ENCODE data around the gene MDK. TPM values are rescaled to one million over a fixed set of nuclear protein-coding genes. Genes with fewer than 3 reads are reported as not detected.

Gene MDK
- total RNA-seq, 4 donors from 2014 or later = 5.0 to 25.0 (median 14.1) TPM

GRCh38 chr11:46383974-46384701 is 2.7 kb downstream of the MDK start:
- Histone ChIP-seq H3K36me3 (no peaks in the 10 kb centered on the region), H3K4me1 (peaks cover 0 to 42% (median 11%) of the 10 kb centered on the region in 3 donors), H3K9me3 (no peaks in the 10 kb centered on the region), H3K4me3 (no peak overlapping the region), H3K27me3 (peaks cover 87% of the 10 kb centered on the region), H3K27ac (no peak overlapping the region)
- TF ChIP-seq CTCF (IDR thresholded peaks at IDR 0.05) (no peak), POLR2AphosphoS5 (IDR thresholded peaks at IDR 0.05) (no peak), EP300 (IDR thresholded peaks at IDR 0.05) (no peak)
- WGBS, 2 donors (ENCODE audit: low coverage in 1 of 2) = no CpG with 5 or more reads among the region's 12 CpGs
- ATAC-seq = no peak

GRCh38 chr11:46385169-46386004 is 3.9 kb downstream of the MDK start:
- Histone ChIP-seq H3K4me3 (no peak overlapping the region), H3K27me3 (peaks cover 100% of the 10 kb centered on the region), H3K36me3 (no peaks in the 10 kb centered on the region), H3K27ac (no peak overlapping the region), H3K9me3 (no peaks in the 10 kb centered on the region), H3K4me1 (peaks cover 0 to 43% (median 23%) of the 10 kb centered on the region in 3 donors)
- 95% methylated on average over 19 of the region's 47 CpGs; no CpG with 5 or more reads in 1 of the 2 donors for WGBS, 2 donors (ENCODE audit: low coverage in 1 of 2)
- no peak for ATAC-seq
- TF ChIP-seq EP300 (IDR thresholded peaks at IDR 0.05) (no peak), POLR2AphosphoS5 (IDR thresholded peaks at IDR 0.05) (no peak), CTCF (IDR thresholded peaks at IDR 0.05) (no peak), POLR2A (IDR thresholded peaks at IDR 0.05) (no peak)

DNA sequence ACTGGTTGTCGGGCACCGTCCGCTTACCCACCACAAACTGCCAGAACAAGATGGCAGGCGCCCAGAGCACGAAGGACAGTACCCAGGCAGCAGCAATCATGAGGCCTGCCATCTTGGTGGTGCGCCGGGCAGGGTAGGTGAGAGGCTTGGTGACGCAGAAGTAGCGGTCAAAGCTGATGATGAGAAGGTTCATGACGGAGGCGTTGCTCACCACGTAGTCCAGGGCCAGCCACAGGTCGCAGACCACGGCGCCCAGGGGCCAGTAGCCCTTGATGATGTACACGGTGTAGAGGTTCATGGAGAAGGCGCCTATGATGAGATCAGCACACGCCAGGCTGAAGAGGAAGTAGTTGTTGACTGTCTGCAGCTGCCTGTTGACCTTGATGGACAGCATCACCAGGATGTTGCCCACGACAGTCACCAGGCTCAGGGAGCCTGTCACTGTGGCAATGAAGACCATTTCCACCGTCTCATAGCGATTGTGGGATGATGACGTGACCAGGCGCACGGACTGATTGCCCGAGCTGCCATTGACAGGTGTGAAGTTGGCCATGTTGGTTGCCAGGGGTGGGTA is 4.6 kb downstream of the MDK start:
- no peaks in the 10 kb centered on the region for H3K9me3 ChIP-seq
- H3K27me3 ChIP-seq = peaks cover 100% of the 10 kb centered on the region
- H3K27ac ChIP-seq = no peak overlapping the region
- peaks cover 0 to 43% (median 27%) of the 10 kb centered on the region in 3 donors for H3K4me1 ChIP-seq
- H3K4me3 ChIP-seq = no peak overlapping the region
- ATAC-seq = no peak
- no peak for TF ChIP-seq POLR2AphosphoS5 (IDR thresholded peaks at IDR 0.05)
- TF ChIP-seq CTCF (IDR thresholded peaks at IDR 0.05) = no peak
- no peak for TF ChIP-seq POLR2A (IDR thresholded peaks at IDR 0.05)
- TF ChIP-seq EP300 (IDR thresholded peaks at IDR 0.05) = no peak
- H3K36me3 ChIP-seq = no peaks in the 10 kb centered on the region
- 90% methylated on average over 9 of the region's 25 CpGs; no CpG with 5 or more reads in 1 of the 2 donors for WGBS, 2 donors (ENCODE audit: low coverage in 1 of 2)

DNA sequence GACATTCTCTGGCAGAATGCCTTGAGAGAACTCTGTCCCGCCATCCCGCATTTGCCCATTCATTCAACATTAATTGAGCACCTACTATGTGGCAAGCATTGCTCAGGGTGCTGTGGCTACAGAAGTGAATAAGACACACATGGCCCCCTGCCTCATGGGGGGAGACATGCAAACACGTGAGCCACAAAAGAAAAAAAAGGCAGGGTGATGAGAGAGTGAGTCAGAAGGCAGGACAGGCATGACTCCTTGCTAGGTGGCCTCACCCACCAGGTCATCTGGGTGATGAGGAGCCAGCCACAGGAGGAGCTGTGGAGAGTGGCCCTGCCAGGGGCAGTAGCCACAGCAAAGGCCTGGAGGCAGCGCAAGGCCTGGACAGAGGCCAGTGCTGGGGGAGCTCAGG is 5.2 kb downstream of the MDK start:
- no peak for ATAC-seq
- peaks cover 100% of the 10 kb centered on the region for H3K27me3 ChIP-seq
- TF ChIP-seq CTCF (IDR thresholded peaks at IDR 0.05) = no peak
- no peak for TF ChIP-seq EP300 (IDR thresholded peaks at IDR 0.05)
- TF ChIP-seq POLR2A (IDR thresholded peaks at IDR 0.05) = no peak
- no peak for TF ChIP-seq POLR2AphosphoS5 (IDR thresholded peaks at IDR 0.05)

More for the DNA sequence above, 5.2 kb downstream of the MDK start:
- Histone ChIP-seq H3K9me3 (no peaks in the 10 kb centered on the region), H3K27ac (no peak overlapping the region), H3K36me3 (no peaks in the 10 kb centered on the region), H3K4me1 (peaks cover 0 to 43% (median 29%) of the 10 kb centered on the region in 3 donors), H3K4me3 (no peak overlapping the region)
- WGBS, 2 donors (ENCODE audit: low coverage in 1 of 2) = 83 to 93% methylated on average over 4 of the region's 4 CpGs

Data from gastroesophageal sphincter (tissue), 4 donors.